ENCODE results near the gene LRGUK.

LRGUK gene

DNA sequence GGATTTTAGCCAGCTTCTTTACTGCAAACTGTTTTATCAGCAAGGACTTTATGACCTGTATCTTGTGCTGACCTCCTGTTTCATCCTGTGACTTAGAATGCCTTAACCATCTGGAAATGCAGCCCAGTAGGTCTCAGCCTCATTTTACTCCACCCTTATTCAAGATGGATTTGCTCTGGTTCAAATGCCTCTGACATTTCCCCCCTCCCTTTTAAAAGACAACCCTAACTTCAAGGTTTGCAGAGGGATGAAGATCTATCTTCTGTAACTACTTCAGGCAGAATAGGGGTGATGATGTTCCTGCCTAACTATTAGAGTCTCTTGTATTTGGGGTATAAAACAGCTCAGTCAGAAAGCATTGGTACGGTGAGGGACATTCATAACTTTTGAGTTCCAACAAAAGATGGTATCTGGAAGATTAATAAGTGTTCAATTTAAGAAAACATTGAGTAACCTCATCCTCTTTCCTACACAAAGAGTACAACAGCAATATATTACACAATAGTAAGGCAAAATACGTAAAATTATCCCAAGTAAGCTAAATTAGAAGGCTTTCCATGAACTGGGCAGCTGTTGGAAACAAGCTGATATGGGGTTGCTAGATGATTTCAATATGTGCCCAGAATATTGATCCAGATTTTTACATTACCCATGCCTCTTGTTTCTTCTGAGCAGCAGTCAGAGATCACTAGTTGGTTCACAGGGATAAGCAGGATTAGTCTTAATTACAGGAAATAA, 40.0 kb upstream of the LRGUK start:
- no peak for TF ChIP-seq CTCF (IDR thresholded peaks at IDR 0.05; ENCODE audit: extremely low read depth, missing control alignments)
- DNase-seq (ENCODE audit: low spot score): no peak

GRCh38 chr7:134088199-134088598, 38.9 kb upstream of the LRGUK start:
- DNase-seq (ENCODE audit: low spot score): no peak

DNA sequence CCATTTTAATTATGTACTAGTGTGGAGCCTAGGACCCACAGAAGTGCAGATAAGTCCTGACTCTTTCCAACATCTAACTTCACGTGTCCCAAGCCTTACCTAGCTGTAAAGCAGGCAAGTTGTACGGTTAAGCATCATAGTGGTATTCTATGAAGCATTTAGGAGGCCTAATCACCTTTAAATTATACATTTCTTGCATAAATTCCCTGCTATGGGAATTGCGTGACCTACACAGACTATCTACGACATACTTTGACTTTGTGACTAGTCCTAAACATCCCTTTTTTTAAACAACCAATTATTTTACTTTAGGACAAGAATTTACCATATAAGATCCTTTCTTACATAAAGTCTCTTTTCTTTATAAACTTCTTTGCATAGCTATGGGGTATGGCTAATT, 37.7 kb upstream of the LRGUK start:
- no peak for TF ChIP-seq CTCF (IDR thresholded peaks at IDR 0.05; ENCODE audit: extremely low read depth, missing control alignments)
- no peak for DNase-seq (ENCODE audit: low spot score)

More at GRCh38 chr7:134088199-134088598, 38.9 kb upstream of the LRGUK start:
- TF ChIP-seq CTCF (IDR thresholded peaks at IDR 0.05; ENCODE audit: extremely low read depth, missing control alignments): no peak

- no peak for DNase-seq (ENCODE audit: low spot score)
- TF ChIP-seq CTCF (IDR thresholded peaks at IDR 0.05; ENCODE audit: extremely low read depth, missing control alignments): no peak
Observed at GRCh38 chr7:134098072-134098471, 29.1 kb upstream of the LRGUK start.

GRCh38 chr7:134101716-134102115, 25.4 kb upstream of the LRGUK start:
- DNase-seq (ENCODE audit: low spot score): no peak
- TF ChIP-seq CTCF (IDR thresholded peaks at IDR 0.05; ENCODE audit: extremely low read depth, missing control alignments): no peak

DNA sequence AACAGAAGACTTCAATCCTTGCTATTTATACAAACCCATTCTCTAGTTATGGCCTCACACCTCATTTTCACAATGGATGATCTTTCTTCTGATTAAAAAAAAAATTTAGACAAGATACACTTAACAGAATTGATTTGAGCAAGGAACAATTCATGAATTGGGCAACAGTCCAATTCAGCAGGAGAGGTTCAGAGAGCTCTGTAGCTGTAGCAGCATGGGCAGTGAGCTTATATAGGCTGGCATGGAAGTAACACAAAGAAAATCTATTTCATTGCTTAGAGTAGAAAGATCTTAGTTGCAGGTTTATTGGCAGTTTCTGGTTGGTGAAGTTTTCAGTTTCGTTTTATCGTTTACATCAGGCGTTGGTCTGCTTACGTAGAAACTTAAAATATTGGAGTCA, 23.0 kb upstream of the LRGUK start:
- DNase-seq (ENCODE audit: low spot score): no peak
- no peak for TF ChIP-seq CTCF (IDR thresholded peaks at IDR 0.05; ENCODE audit: extremely low read depth, missing control alignments)

DNA sequence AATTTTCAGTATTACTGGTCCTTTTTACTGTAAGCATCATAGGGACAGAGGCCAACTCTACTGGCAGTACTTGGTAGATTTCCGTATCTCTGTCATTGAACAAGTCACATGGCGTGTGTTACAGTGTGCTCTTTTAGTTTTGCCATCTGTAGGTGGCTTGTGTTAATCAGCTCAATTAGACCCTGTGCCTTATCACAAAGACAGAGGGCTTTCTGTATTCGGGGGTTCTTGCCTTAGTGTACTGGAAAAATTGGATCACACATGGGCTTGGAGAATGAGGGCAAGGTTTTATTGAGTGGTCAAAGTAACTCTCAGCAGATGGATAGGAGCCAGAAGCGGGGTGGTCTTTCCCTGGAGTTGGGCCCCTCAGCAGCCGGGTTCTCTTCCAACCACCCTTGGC, 21.3 kb upstream of the LRGUK start:
- TF ChIP-seq CTCF (IDR thresholded peaks at IDR 0.05; ENCODE audit: extremely low read depth, missing control alignments): no peak
- no peak for DNase-seq (ENCODE audit: low spot score)
